HG03064 (cell line): ENCODE data around the gene LACRT.

Experiments
- ATAC-seq: cut with Tn5 transposase; IDR thresholded peaks from one replicate; pipeline ENCODE4 v1.9.1; 2021; ENCODE audit warnings: low read depth; ENCODE audit not compliant: unreplicated experiment

The LACRT gene

DNA sequence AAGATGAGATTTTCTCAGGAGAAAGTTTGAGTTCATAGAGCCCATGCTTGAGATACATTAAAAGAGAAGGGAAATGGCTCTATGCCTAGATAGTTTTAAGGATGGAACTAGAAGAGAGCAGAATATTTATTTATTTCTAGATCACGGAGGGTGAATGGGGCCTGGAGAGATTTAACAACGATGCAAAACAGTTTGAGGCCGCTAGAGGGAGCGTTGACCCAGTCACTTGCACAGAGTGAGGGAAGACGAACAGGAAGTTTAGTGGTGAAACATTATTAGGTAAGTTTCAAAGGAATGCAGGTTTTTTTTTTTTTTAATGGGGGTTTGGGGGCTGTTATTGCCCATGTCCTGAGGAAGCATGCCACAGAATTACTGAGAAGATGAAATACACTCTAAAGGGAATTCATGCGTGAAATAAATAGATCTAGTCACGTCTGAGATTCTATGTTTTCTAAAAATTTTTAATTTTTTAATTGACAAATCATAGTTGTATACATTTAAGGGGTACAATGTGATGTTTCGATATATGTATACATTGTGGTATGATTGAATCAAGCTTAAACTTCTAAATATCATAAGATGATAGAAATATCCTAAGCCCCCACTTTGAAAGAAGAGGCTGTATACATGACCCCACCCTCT is 31.4 kb downstream of the LACRT start:
- ATAC-seq = no peak

DNA sequence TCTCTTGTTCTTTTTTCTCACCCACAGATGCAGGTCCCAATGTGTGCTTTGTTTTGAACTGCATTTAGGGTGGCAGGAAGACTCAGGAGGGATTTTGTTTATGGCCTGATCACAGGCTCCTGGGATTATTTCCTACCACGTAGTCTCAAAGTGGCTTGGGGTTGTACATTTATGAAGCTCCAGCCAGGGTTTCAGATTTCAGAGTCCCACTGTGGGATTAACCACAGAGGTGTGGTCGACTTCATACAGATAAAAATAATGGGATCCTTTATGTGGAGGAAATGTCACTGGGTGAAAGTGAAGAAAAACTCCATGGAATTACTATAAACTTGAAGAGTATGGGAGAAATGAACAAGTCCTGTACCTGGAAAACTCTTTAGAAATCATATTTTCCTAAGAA is 32.0 kb downstream of the LACRT start:
- ATAC-seq = no peak

DNA sequence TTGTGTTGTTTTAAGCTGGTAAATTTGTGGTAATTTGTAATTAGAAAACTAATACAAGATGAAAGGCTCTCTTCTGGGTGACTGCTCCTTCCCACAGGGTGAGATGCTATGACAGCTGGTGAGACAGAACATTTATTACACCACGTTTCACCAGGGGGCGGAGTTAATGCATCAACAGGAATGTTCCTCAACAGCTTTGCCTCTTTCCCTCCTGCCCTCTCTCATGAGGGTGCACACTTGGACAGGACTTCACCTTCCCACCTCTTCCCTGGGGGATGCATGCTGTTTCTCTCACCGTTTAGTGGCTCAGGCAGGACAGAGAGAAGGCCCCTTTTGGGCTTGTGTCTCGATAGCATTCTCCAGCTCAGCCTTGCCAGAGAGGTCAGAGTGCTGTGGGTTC is 32.9 kb downstream of the LACRT start:
- ATAC-seq = no peak

DNA sequence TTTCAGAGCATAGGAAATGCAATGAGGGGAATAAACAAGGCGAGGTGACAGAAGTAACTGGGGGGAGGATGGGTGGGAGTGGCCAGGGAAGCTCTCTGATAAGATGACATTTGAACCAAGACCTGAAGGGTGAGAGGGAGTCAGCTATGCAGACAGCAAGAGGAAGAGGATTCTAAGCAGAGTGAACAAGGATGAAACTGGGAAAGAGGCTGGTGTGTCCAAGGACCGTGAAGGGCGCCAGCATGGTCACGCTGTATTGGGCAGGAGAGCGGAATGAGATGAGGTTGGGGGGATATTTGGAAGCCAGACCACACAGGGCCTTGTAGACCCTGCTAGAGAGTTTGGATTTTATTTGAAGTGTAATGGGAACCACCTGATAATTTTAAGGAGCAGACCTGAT is 35.7 kb downstream of the LACRT start:
- ATAC-seq = no peak

DNA sequence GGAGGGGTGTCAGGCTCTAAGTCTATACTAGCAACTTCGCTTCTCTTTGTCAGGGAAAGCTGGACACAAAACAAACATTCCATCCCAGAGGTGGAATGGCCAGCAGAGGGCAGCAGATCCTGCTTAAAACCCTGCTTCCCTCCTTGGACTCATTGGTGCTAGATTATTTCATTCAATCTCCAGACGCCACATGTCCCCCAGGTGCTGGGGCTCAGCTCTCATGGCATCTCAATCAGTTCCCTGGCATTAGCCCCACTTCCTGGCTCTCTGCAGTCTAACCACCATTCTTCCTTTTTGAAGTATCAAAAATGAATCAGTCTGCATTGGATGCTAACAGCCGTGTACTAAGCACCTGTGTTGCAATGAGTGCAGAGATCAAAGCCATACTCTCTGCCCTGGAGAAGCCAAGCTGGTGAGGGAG is 38.2 kb downstream of the LACRT start:
- ATAC-seq = no peak

DNA sequence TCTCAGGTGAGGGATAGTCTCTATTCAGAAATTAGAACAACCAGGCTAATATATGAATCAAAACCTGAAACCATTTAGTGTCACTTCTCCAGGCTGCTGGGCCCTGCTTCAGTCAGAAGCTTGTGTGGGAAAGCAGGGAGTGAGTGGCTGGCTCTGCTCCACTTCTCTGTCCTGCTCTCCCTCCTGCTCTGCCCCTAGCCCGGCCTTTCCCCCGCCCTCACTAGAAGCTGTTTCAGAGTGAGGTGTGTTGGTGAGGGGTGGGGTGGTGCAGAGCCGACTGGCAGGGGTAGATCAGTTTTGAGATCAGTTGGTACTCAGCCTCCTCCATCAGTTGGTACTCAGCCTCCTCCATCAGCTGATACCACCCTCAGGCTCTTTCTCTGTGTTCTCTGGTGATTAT is 39.2 kb downstream of the LACRT start:
- ATAC-seq = no peak

DNA sequence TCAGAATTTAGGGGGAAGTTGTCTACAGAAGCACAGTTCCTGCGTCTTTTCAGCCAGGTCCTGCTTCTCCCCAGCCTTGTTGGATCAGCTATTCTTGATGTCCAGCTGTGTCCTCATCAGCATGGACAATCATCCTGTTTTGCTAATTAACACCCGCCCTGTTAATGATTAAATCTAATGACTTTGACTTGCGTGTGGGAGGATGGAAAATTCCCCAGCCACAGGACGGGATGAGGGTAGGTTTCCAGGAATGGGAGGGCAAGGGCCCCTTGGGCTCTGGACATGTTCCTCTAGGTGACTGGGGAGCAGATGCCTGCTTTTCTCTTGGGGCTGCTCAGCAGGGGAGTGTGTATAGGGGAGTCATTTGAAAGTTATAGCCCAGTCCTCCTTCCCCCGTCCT is 41.0 kb downstream of the LACRT start:
- no peak for ATAC-seq

DNA sequence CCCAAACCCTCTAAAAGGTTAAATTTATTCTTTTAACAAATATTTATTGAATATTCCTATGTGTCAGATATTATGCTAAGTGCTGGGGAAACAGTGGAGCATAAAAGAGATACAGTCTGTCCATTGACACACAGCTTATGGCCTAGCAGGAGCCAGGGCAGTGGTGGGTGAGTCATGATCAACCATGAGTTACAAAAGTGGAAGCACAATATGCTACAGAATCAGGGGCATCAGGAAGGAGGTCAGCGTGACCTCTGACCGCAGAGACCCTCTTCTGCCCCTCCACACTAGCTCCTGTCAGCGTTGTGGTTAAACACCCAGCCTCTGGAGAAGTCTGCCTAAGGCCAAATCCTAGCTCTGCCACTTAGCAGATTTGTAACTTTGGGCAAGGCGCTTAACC is 41.6 kb downstream of the LACRT start:
- ATAC-seq = no peak

DNA sequence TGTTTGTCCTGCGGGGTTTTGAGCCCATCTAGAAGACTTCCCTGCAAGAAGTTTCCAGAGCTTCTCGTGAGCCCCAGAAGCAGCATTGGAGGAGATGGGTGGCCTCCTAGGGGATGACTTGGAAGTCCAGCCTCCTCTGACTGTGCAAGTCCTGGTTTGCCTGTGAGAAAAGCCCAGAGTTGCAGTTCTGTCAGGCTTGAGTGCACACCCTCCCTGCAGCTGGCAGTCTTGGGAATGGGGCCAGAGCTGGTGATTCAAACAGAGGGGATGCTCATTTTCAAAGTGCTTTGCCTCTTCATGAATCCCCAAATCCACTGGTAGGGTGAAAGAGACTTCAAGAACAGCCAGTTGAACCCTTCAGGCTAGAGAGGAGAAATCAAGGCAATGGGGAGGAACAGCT is 42.4 kb downstream of the LACRT start:
- no peak for ATAC-seq

DNA sequence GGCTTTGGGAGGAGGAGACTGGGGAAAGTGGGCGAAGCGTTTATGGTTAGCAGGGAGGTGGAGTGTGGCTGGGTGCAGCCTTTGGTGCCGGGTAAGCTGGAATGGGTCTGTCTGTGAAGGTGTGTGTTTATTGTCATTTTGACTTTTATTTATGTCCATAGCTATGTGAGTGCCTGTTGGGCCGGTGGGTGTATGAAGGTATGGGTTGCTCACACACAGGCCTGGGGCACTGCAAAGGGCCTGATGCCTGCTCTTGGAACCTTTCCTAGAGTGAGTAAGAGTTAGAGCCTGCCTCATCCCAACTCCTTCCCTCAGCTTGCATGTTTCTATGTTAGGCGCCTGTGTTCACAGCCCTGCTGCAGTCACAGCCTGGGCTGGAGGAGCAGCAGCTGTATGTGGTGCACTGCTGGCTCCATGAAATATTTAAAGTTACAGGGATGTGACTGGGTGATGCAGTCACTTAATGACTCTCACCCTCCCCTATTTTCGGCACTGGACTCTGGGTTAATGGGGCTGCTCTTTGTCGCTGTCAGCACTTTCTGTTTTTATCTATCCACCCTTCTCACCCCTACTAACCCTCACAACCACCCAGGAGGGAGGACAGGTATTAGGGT is 43.6 kb downstream of the LACRT start:
- ATAC-seq = no peak

DNA sequence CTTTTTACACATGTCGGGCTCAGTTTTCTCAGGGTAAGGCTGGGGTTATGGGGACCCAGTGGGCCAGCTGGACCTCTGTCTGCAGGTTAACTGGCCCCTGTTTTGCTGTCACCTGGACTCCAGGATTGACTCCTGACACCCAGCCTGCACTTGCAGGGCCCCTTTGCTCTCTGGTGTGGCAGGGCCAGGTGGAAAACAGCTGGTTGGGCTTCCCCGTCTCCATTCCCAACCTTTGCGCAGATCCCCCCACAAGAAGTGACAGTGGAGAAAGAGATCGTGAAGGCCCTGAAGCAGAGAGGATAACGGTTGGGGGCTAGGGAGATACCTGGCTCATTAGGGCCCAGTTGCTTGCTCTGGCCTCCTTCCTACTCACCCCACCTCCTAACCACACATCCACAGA is 44.7 kb downstream of the LACRT start:
- no peak for ATAC-seq

DNA sequence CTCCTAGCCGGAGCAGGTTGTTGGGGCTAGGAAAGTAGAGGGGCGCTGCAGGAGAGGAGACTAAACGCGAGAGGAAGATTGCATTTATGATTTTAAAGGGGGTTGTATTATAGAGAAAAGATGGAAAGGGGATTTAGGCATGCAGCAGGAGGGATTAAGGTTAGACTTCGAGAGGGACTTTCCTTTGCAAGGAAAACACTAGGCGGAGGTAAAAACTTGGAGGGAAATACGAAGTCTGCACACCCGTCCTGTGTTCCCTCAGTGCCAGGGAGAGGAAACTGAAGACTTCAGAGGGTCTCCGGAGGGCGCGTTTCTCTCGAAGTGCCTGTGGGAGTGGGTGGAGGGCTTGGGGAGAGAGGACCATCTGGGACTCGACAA is 45.8 kb downstream of the LACRT start:
- ATAC-seq = no peak

DNA sequence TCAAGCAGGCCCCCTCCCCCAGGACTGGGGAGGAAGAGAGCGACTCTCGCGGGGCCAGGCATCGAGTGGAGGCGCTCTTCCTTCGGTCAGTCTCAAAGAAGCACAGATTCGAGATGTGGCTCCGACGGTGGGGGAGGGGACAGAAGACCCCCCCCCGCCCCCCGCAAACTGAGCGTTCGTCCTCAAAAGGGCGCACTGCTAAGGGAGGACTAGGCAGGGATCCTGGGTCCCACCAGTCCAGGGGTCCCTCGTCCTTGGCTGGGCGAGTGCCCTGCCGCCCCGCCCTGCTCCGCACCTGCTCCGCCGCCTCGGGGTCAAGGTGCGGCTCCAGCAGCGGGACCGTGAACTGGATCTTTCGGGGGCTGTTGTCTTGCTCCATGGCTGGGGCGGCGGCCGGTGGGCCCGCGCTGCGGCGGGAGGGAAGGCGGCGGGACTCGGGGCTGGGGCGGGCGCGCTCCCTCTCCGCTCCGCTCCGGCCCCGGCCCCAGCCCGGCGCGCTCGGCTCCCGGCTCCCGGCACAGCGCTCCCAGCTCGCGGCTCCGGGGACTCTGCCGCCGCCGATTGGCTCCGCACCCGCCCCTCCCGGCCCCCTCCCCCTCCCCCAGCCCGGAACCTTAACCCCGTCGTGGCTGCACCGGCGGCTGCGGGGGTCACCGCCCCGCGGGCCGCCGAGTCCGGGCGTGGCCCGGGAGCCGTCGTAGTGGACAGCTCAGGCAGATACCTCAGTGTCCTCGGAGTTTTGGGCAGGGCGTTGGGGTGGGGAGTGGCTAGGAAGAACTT is 46.4 kb downstream of the LACRT start, which contains the start of gene PPP1R1A:
PPP1R1A (minus strand) TSS at position 550 of the 780 bp plus-strand sequence; CDS start at position 379, 171 bp downstream.
- no peak for ATAC-seq

DNA sequence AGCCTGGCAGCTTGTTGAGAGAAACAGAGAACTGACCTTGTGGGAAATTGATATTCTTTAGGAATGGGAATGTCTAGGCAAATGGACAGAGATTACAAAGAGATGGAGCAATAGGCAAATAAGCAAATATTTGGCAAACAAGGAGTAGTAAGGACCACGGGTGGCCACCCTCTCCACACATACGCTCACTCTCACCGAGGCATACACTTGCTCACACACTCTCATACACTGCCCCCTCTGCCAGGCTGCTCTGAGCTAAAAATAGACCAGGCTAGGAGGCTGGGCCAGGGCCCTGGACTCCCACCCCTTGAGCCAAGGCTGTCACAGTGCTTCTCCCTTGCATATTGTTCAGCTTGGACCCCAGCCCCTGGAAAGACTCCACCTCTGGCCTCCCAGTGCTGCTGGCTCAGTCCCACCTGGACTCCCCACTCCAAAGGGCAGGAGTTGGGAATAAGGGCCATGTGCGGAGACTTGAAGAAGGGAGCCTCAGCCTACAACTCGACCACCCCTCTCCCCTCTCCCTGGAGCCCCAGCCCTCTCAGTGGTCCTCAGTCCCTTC is 47.3 kb downstream of the LACRT start:
- no peak for ATAC-seq

DNA sequence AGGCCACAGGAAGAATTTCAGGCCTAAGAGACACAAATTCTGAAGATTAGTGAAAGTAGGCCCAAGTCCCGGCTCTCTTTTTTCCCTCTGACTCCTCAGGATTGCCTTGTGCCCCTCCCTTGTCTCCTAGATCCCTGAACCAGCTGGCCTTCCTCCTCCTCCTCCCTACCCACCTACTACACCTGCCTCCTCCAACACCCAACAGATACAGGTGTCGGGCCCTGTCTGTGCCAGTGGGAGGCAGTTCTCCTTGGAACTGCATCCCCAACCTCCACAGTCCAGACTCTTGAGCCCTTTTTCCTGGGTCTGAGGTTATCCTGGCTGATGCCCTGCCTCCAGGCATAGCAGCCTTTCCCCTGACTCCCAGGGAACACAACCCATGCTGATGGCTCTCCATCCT is 48.1 kb downstream of the LACRT start:
- no peak for ATAC-seq

DNA sequence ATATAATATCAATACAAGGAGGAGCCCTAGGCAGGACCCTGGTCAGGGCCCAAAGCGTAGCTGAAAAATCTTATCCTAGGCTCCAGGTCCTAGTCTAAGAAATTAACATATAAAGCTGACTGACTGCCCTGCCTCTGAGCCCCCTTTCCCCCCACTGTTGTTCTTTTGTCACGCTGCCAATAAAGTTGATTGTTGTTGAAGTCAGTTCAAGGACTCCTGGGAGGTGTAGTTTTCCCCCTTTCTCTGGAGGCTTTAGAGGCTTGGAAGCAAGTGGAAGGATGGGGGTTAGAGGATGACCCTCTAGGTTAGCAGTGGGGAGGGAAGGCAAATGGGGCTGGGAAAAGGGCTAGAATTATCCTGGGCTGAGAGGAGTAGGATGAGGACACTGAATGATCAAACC is 49.5 kb downstream of the LACRT start:
- ATAC-seq = no peak

DNA sequence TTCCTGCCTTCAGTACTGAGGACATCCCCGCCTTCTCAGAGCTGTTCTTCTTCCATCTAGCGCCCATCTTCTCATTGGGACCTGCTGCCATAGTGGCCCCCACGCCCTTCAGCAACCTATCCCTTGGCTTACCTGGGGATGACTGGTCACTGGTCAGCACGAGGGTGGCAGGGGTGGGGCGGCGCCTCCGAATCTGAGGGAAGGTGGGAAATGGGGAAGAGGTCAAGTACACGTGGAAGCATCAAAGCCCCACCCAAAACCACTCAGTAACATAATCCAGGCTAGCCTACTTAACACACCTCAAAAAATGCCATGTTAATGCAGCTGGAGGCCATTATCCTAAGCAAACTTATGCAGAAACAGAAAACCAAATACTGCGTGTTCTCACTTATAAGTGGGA is 50.6 kb downstream of the LACRT start:
- no peak for ATAC-seq

DNA sequence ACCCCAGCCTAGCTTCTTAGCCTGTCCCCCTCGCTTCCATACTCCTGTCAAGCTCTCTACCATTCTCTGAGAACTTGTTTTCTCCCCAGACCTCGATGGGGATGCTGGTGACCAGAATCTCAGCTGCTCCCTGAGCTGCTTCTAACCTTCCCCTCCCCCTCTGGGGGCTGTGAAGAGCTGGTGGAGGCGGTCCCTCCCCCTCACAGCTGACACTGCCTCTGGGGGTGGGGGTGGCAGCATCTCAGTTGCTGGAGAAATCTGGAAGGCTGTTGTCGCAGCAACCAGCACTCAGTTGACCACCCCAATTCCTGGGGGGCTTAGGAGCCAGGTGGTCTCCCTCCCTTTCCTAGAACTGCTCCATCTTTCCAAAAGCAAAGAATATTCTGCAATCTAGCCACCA is 51.0 kb downstream of the LACRT start:
- ATAC-seq = no peak

DNA sequence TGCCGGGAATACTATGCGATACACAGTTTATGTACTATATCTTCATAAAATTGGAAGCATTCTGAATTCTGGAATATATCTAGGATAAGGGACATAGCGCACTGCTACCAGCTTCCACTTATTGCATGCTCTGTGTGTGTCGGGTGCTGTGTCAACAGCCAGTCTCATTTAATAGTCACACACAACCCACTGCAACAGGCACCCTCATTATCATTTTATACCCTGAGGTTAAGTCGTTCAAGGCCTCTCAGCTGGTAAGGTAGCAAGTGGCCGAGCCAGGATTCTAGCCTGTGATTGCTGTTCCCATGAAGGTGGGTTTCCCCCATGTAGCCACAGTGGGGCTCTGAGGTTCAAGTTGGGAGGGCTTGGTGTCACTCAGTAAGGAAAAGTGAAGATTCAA is 53.3 kb downstream of the LACRT start:
- no peak for ATAC-seq
